Hematopoietic multipotent progenitor cell (in vitro differentiated cells): Measurements from ENCODE around the gene NF2. TPM values are rescaled to one million over a fixed set of nuclear protein-coding genes. Genes with fewer than 3 reads are reported as not detected.
A peak's percentile ranks its signal among the peaks of the same experiment; 100 is the strongest.

Experiments
- DNase-seq, 3 donors: peaks; one replicate each; pipeline ENCODE4 v3.0.0-alpha.2; 2011 to 2015; ENCODE audit warnings: low read depth in 2 of 3, low spot score in 2 of 3
- total RNA-seq: library from RNA; depleted of rRNA; stranded (reverse); fragments of >200 nt; gene quantifications from one replicate; pipeline ENCODE4 v1.2.3, GENCODE V29; 2012

The NF2 gene
- total RNA-seq, 1 donor: 26.7 TPM

DNA sequence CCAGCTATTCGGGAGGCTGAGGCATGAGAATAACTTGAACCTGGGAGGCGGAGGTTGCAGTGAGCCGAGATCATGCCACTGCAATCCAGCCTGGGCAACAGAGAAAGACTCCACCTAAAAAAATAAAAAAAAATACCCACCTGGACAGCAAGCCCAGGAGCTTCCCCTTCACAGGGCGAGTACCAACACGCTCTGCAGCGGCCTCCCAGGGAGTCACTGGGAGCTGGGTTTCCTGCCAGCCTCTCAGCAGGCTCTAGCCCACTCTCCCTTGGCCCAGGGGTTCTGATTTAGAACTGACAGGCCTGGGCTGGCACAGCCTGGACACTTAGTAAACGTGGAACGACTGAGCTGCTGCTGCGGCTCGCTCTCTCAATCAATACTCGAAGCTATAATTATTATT lies 114.4 kb downstream of the NF2 start:
- DNase-seq: no peak

DNA sequence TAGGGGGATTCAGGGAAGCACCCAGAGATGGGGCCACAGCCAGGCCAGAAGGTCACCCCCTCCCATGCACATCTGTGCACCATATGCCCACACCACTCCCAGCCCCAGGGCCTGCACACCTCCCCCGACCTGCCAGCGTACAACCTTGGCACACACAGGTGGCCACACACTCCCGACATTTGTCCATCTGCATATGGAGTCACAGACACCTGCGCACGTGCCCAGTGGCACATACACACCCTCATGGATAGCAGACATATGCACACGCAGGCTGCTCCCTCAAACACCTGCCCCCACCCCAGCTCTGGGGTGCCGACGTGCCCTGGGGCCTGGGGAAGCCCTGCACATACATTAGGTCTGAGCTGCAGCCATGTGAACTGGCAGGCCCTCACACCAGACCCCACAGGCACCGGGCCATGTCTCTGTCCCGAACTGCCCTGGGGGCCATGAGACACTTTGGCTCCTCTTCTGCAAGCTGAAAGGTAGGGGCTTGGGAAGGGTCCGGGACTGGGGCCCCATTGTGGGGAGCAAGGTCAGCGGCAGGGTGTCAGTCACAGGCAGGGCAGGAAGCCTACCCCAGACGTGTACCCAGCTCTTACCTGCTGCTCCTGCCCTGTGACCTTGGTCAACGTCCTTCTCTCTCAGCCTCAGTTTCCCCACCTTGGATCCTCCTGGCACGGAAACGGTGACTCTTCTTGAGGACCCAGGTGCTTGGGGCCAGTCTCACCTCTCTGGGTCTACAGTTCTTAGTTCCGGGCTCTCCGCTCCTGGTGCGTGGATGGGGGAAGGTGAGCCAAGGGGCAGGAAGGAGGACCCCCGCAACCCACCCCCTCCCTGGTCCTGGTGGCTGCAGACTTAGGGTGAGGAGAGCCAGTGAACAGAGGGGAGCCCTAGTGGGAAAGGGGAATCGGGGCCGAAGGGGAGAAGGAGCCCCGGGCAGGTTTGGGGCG lies 115.8 kb downstream of the NF2 start:
- no peak for DNase-seq

DNA sequence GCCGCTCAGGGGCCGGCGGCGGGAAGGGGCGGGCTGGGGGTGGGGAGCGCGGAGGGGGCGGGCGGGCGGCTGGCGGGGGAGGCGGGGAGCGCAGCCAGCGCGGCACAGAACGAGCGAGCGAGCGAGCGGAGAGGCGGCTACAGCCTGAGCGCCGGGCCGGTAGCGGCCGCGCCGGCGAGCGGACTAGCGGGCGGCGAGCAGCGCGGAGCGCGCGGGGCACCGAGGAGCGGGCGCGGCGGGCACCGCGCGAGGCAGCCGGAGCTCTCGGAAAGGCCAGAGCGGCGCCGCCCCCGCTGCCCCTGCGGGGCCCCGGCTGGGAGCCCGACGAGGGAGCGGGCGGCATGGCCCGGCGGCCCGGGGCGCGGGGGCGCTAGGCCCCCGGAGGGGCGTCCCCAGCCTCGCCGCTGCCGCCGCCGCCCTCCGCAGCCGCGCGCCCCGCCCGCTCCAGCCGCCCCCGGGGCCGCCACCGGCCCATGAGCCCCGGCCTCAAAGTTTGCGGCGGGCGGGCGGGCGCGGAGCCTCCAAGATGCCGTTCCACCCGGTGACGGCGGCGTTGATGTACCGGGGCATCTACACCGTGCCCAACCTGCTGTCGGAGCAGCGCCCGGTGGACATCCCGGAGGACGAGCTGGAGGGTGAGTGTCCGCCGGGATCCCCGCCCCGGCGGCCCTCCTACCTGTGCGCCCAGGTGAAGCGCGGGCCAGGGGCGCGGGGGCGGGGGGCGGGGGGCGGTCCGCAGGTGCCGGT lies 116.6 kb downstream of the NF2 start, which contains the start of gene CABP7:
CABP7 (plus strand) TSS at position 105 of the 747 bp plus-strand sequence; CDS start at position 527, 422 bp downstream.
- no peak for DNase-seq

DNA sequence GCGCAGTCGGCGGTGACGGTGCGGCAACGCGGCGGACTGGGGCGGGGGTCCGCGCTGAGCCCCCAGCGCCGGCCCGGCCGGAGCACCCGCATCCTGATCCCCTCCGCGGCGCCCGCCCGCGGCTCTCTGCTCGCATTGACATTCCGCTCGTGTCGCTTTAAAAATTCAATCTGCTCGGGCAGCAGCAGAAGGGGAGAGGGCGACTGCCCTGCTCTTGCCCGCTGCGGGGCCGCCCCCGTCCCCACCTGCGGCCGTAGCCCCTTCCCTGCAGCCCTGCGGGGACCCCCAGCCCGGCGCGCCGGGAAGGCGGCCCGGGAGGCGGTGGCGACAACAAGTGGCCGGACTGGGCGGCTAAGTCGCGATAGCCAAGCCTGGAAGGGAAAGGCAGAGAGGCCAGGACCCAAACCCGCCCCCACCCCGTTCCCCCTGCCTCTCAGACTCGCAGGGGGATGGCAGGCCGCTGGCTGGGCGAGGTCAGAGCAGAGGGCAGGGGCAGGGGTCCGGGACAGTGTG lies 117.4 kb downstream of the NF2 start:
- DNase-seq: no peak

GRCh38 chr22:29722151-29722550 lies 118.7 kb downstream of the NF2 start:
- no peak for DNase-seq

- DNase-seq: no peak
Measured at GRCh38 chr22:29722587-29722986, 119.2 kb downstream of the NF2 start.

DNA sequence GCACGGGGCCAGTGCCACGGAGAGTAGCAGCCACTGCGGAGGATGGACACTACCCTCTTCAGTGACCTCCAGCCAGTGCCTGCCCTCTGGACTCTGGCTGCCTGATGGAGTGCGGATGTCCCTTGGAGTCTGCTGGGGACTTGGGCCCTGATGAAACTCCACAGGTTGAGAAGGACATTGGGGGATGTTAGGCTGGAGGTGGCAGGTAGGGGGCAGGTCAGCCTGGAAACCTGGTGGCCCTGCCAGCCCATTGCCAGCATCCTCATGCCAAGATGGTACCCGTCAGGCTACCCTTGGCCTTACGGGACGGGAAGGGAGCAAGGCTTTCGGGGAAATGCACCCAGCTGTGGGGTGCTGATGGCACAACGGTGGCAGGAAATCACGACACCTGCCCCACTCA lies 120.3 kb downstream of the NF2 start:
- no peak for DNase-seq

DNA sequence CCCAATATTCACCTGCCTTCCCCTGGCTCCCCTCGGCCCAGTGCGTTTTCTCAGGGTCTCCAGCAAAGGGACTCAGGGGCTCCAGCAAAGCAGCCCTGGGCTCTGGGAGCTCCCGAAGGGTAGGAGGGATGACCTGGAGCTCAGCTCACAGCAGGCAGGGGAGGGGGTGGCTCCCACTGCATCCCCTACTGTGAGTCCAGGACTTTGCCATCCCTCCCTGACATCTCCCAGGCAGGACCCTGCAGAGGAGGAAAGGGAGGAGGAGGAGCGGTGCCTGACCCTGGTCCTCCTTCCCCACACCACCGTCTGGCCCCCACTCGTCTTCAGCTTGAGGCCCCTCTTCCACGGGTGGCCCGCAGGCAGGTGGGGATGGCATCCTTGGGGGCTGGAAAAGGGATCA lies 121.4 kb downstream of the NF2 start:
- no peak for DNase-seq

- DNase-seq: no peak
Measured at GRCh38 chr22:29726106-29726505, 122.7 kb downstream of the NF2 start.

- DNase-seq: no peak
Measured at GRCh38 chr22:29726512-29727130, 123.2 kb downstream of the NF2 start.

DNA sequence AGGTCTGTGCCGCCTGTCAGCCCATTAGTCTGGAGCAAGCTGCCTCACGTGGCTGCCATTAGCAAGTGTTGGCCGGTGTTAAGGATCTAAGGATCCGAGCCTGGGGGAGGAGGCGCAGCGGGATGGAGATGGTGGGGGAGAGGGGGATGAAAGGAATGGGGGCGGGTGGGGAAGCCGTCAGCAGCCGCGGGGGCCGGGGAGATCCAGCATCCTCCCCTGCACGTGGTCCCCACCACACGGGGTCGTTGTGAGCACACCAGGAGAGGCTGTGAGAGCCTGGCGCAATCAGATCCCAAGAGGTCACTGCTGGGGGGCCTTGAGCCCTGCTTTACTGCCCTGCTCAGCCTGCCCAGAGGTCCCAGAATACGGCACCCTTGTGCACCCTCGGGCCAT lies 123.7 kb downstream of the NF2 start:
- DNase-seq: peak in 2 of 3 donors; percentile 36 to 51

GRCh38 chr22:29729161-29729560 lies 125.7 kb downstream of the NF2 start:
- no peak for DNase-seq

DNA sequence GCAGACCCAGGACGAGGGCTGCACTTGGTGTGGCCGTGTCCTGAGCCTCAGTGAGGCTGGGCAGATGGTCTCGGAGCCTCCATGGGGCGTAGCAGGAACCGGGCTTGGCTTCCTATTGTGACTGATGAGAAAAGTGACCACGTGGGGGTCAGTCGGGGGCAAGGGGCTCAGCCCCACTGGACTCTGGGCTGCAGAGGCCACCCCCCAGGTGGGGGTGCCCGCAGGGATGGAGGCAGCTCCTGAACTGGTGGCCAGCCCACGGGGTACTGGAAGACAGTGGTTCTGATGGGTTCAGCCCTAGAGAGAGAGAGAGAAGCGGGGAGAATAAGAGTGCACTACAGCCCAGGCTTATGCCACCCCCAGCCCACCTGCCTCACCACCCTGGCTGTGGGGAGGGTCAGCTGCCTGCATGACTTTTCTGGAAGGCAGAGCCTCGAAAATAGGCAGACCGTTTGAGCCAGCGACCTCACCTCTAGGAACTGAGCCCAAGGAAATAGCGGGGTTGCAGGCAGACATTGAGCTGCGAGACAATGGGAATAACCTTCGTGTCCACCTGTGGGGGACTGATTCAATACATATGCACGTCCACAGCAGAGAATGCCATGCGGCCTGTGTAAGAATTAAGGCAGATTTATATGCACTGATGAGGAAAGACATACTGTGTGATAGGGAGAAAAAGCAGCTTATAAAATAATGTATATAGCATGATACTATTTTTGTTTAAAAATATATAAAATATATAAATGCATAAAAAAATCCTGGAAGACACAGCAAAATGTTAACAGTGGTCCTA lies 127.8 kb downstream of the NF2 start:
- DNase-seq: no peak

DNA sequence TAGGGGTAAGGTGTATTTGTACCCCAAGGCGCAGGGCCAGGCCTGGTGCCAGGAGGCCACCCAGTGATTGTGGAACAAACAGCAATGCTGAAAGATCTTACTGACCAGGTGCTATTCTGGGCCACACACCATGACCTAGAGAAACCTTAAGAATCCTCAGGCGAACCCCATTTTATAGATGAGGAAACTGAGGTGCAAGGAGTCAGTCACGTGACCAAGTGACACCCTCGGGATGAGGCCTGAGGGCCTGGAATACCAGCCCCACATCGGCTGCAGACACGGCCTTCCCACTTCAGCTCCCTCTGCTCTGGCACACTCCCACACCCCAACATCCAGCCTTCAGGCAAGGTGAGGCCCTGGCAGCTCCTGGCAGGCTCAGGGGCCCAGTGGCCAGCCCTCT lies 129.4 kb downstream of the NF2 start:
- no peak for DNase-seq

DNA sequence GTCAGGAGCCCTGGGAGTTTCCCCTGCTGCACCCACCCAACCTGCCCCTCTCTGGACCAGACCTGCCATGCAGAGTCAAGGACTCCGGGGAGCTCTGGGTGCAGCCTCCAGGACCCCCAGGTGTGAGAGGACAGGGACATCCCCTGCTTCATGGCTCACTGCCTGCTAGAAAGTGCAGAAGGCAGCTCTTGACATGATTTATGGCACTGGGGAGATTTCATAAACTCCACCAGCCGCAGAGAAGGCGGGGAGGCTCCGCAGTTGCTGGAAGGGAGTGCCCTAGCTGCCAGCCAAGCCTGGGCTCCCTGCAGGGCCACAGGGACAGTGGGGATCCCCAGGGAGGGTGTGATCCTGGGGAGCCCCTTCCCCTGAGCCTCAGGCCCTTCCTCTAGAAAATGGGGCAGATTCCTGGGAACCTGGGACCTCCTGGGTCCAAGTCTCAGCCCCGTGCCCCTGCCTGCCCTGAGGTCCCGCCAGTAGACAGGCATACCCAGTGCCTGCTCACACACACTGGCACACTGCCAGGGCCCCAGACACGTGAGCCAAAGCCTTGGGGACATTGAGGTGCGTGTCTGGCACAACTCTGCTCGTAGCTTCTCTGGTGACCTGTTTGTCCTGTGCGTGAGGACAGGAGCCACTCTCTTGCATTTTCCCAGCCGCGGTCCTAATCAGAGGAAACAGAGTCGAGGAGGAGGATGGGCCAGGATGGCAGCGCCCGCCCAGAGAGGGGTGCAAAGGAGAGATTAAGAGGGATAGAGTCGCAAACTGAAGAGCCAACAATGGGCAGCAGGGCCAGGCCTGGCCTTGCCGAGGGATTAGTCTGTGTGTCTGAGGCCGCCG lies 130.1 kb downstream of the NF2 start:
- peak in 2 of 3 donors; percentile 94 to 95 for DNase-seq

DNA sequence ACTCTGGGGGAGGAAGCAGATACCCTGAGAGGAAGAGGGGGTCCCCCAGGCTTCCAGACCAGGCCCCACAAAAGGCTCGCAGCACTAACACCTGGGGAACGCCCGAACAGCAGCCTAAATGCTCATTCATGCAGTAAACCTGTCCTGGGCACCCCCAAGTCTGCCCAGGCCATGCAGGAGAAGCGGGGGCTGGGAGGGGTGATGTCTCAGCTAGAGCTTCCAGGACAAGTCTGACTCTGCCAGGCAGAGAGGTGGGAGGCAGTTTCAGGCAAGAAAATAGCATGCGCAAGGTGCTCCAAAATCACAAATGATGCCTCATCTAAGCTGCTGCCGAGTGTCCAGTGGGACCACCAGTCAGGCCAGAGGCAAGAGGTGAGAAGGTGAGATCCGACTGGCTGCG lies 131.0 kb downstream of the NF2 start:
- DNase-seq: no peak

- no peak for DNase-seq
Measured at GRCh38 chr22:29734838-29735237, 131.4 kb downstream of the NF2 start.

- DNase-seq: no peak
Measured at GRCh38 chr22:29735416-29735815, 132.0 kb downstream of the NF2 start.
